Keratinocyte (primary cell): ENCODE measurements around the gene SCAF4. TPM values are rescaled to one million over a fixed set of nuclear protein-coding genes. Genes with fewer than 3 reads are reported as not detected.

ENCODE experiments used
- DNase-seq: peaks from one replicate; pipeline ENCODE4 v3.0.0-alpha.2; 2011; ENCODE audit warnings: low read depth, missing footprints, low spot score
- FAIRE-seq: peaks from 2 replicates; lab custom pipeline; 2011; peaks lifted over from hg19 to GRCh38; lab: Jason Lieb, UNC
- H2AFZ ChIP-seq: 2 replicates; pipeline ENCODE4 v1.6.0; 2012; ENCODE audit warnings: low read length, control low read depth, inconsistent platforms; ENCODE audit not compliant: control insufficient read depth
- H3K27ac ChIP-seq: 2 replicates; pipeline ENCODE4 v1.5.1; 2011; ENCODE audit warnings: low read length; ENCODE audit not compliant: control insufficient read depth, insufficient read depth
- H3K27me3 ChIP-seq: 3 replicates; pipeline ENCODE4 v1.6.0; 2011; ENCODE audit warnings: low read length; ENCODE audit not compliant: control insufficient read depth, insufficient read depth; ENCODE audit errors: extremely low read depth
- H3K36me3 ChIP-seq, 2 experiments: 2 replicates in 1 of 2; 3 replicates in 1 of 2; pipeline ENCODE4 v1.5.1; 2011; ENCODE audit warnings: low read length in 2 of 2, mild to moderate bottlenecking in 1 of 2; ENCODE audit not compliant: control insufficient read depth in 2 of 2, insufficient read depth in 2 of 2; ENCODE audit errors: extremely low read depth in 1 of 2
- H3K4me1 ChIP-seq: 3 replicates; pipeline ENCODE4 v1.5.1; 2011; ENCODE audit warnings: low read length; ENCODE audit not compliant: control insufficient read depth, insufficient read depth; ENCODE audit errors: extremely low read depth
- H3K4me2 ChIP-seq: 3 replicates; pipeline ENCODE4 v1.6.0; 2011; ENCODE audit warnings: low read depth, low read length; ENCODE audit not compliant: control insufficient read depth, insufficient read depth; ENCODE audit errors: extremely low read depth
- H3K4me3 ChIP-seq, 3 experiments: fragments of 200-600 bp in 1 of 3; sonication (generic) in 1 of 3; 2 replicates in 2 of 3; 3 replicates in 1 of 3; pipeline ENCODE4 v1.5.1; 2011 to 2016; ENCODE audit warnings: low read length in 3 of 3, mild to moderate bottlenecking in 3 of 3, control low read depth in 2 of 3, inconsistent platforms in 1 of 3, low read depth in 1 of 3, mixed read lengths in 1 of 3, mixed run types in 1 of 3, moderate library complexity in 1 of 3; ENCODE audit not compliant: control insufficient read depth in 2 of 3, insufficient read depth in 2 of 3; ENCODE audit errors: extremely low read depth in 1 of 3
- H3K79me2 ChIP-seq: 2 replicates; pipeline ENCODE4 v1.6.0; 2012; ENCODE audit warnings: low read length; ENCODE audit not compliant: control insufficient read depth, insufficient read depth
- H3K9ac ChIP-seq: 3 replicates; pipeline ENCODE4 v1.6.0; 2011; ENCODE audit warnings: low read length; ENCODE audit not compliant: control insufficient read depth, insufficient read depth; ENCODE audit errors: extremely low read depth
- H3K9me1 ChIP-seq: 3 replicates; pipeline ENCODE4 v1.6.0; 2011; ENCODE audit warnings: low read length; ENCODE audit not compliant: control insufficient read depth, insufficient read depth; ENCODE audit errors: extremely low read depth
- H3K9me3 ChIP-seq: 2 replicates; pipeline ENCODE4 v1.5.1; 2012; ENCODE audit warnings: low read depth, low read length; ENCODE audit not compliant: control insufficient read depth
- H4K20me1 ChIP-seq: 3 replicates; pipeline ENCODE4 v1.6.0; 2011; ENCODE audit warnings: low read length; ENCODE audit not compliant: control insufficient read depth, insufficient read depth; ENCODE audit errors: extremely low read depth
- CTCF ChIP-seq, 3 experiments: IDR thresholded peaks in 1 of 3; conservative IDR thresholded peaks in 1 of 3; optimal IDR thresholded peaks in 1 of 3; 2 replicates in 2 of 3; 3 replicates in 1 of 3; pipeline versions ENCODE3 to v1.5.1; 2011; ENCODE audit warnings: low read length in 3 of 3, mild to moderate bottlenecking in 3 of 3, moderate library complexity in 2 of 3, control low read depth in 1 of 3, inconsistent platforms in 1 of 3; ENCODE audit not compliant: insufficient read depth in 2 of 3; ENCODE audit errors: extremely low read depth in 1 of 3
- EZH2 ChIP-seq: IDR thresholded peaks from one replicate; pipeline ENCODE4 v1.6.1; 2012; ENCODE audit warnings: inconsistent platforms, mild to moderate bottlenecking, low read length, moderate library complexity
- dilution Hi-C: fragments of 300-500 bp; cut with MboI; formaldehyde crosslinking; loops from one replicate; pipeline ENCODE4 v1.7.0; 2020; ENCODE audit warnings: low sequenced_read_pairs; ENCODE audit not compliant: extremely low pct_ligation_motif_present
- polyA plus RNA-seq, 5 experiments: library from polyadenylated mRNA; depleted of rRNA in 3 of 5; stranded (reverse) in 3 of 5; stranded (forward) in 1 of 5; unstranded in 1 of 5; fragments of >200 nt; gene quantifications; 1 replicate in 1 of 5; 2 replicates in 3 of 5; 3 replicates in 1 of 5; pipeline versions ENCODE4 v1.2.1 to v1.2.3, GENCODE V29; 2011 to 2012; ENCODE audit warnings: missing spikeins in 2 of 5, low read depth in 1 of 5, low replicate concordance in 1 of 5

SCAF4 gene
- polyA plus RNA-seq, 1 donor (not counting 4 experiments of a cell fraction or from before 2014, with no cell fraction given) = 7.5 TPM

DNA sequence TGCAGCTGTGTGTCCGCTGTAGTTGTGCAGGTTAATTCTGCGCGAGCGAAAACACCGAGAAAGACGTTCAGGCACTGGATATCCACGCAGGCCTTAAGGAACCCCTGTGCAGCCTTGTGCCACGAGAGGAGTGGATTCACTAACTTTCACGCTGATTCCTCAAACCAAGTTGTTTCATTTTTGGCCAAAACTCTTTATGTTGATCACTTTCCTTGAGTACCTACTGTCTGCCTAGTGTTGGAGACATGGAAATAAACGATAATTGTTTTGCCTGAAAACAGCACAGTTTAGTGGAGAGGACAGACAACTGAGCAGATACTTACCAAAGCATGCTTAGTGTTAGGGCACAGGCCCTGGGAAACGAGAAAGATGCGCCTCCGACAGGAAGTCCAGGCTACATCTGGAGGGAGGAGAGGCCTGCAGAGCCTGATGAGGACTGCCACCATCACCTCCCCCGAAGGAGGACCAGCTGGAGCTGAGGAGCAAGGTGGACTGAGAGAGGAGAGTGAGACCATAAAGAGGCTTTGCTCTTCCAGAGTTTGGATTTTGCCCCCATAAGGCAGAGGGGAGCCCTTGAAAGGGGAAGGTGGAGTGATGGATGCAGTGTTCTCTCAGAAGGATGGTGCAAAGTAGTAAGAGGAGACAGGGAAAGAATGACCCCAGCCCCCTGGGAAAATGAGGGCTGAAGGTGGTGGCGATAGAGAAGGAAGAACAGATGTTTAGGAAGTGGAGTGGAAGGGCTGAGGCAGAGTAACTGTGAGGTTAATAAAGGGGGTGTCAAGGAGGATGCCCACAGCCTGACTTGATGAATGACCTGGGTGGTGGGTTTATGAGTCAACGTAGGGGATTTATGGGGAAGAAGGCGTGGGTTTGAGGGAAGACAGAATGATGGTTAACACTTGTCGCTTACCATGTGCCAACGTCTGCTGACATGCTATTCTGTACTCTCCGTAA lies 956 bp upstream of the SCAF4 start:
- no peak for TF ChIP-seq CTCF (optimal IDR thresholded peaks at IDR 0.05 in 1 of 3, IDR thresholded peaks at IDR 0.05 in 1 of 3, conservative IDR thresholded peaks at IDR 0.05 in 1 of 3; ENCODE audit: extremely low read depth in 1 of 3, insufficient read depth in 2 of 3, low read length in 3 of 3)
- no peak for TF ChIP-seq EZH2
- peak overlapping the region; percentile 42 for H3K27ac ChIP-seq
- peaks cover 26% of the 10 kb centered on the region for H3K4me1 ChIP-seq
- no peaks in the 10 kb centered on the region for H3K27me3 ChIP-seq
- H3K4me3 ChIP-seq = peak overlapping the region; percentile 42 to 65 (median 47)
- H3K9me3 ChIP-seq = no peaks in the 10 kb centered on the region
- no peaks in the 10 kb centered on the region for H3K36me3 ChIP-seq
- FAIRE-seq (peak; percentile 73), DNase-seq (no peak)
- H2AFZ ChIP-seq = peak overlapping the region; percentile 50
- peaks cover 23% of the 10 kb centered on the region for H4K20me1 ChIP-seq
- H3K79me2 ChIP-seq = peaks cover 40% of the 10 kb centered on the region
- H3K4me2 ChIP-seq = peak overlapping the region; percentile 89
- peak overlapping the region; percentile 65 for H3K9ac ChIP-seq
- dilution Hi-C loops = no loop called here
- peaks cover 2% of the 10 kb centered on the region for H3K9me1 ChIP-seq

DNA sequence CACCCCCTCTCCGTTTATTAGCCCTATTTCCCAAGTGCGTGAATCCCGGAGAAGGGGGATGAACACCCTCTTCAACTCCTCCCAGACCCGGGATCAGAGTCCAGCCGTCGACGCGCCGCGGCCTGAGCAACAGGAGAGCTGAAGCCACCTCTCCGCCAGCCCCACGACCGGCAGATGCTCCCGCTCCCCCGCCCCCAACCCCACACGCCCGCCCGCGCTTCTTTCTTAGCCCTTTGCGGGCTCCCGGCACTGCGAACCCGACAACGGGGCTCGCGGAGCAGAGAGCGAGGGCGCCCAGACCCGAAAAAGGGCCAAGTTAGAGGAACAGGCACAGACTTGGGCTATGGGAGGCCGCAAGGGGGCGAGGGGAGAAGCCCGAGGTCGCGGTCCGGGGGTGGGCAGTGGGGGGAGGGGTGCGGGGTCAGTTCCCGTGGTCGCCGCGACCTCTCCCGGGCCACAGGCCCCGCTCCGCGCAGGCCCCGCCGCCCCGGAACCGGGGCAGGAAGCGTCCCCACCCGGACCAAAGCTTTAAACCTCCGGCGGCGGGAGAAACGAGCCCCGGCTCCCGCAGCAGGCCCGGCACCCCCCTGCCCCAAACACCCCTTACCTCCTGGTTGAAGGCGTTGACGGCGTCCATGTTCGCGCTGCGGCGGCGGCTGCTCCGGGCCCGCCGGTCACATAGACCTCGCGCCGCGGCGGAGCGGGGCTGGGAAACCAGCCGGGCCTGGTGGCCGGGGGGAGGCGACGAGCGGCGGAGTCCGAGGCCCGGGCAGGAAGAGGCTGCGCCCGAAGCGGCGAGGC lies 662 bp downstream of the SCAF4 start:
- Histone ChIP-seq H3K9me1 (peaks cover 2% of the 10 kb centered on the region), H3K36me3 (no peaks in the 10 kb centered on the region), H3K9me3 (no peaks in the 10 kb centered on the region), H4K20me1 (peaks cover 26% of the 10 kb centered on the region), H2AFZ (peak overlapping the region; percentile 80), H3K4me1 (peaks cover 26% of the 10 kb centered on the region), H3K4me2 (peak overlapping the region; percentile 94), H3K4me3 (peak overlapping the region; percentile 83 to 95 (median 94)), H3K27ac (peak overlapping the region; percentile 81), H3K9ac (peak overlapping the region; percentile 92), H3K79me2 (peaks cover 56% of the 10 kb centered on the region), H3K27me3 (no peaks in the 10 kb centered on the region)
- FAIRE-seq = no peak
- TF ChIP-seq CTCF (optimal IDR thresholded peaks at IDR 0.05 in 1 of 3, IDR thresholded peaks at IDR 0.05 in 1 of 3, conservative IDR thresholded peaks at IDR 0.05 in 1 of 3; ENCODE audit: extremely low read depth in 1 of 3, insufficient read depth in 2 of 3, low read length in 3 of 3) = no peak
- TF ChIP-seq EZH2 = no peak
- no peak for DNase-seq
- dilution Hi-C loops = no loop called here
